CD4-positive, CD25-positive, alpha-beta regulatory T cell (primary cell): ENCODE measurements around the gene ZNF697. TPM values are rescaled to one million over a fixed set of nuclear protein-coding genes. Genes with fewer than 3 reads are reported as not detected.

ENCODE experiments used
- ATAC-seq, 2 donors: fragments of 150-1000 bp; cut with Tn5 transposase; one replicate each; pipeline ENCODE4 v1.10.0; 2021; ENCODE audit warnings: low read depth in 2 of 2, moderate number of reproducible peaks in 2 of 2, moderate library complexity in 1 of 2
- DNase-seq, 3 donors: peaks; one replicate each; pipeline versions ENCODE4 v3.0.0 to v3.0.0-alpha.2; 2012 to 2022; ENCODE audit warnings: mixed read lengths in 1 of 3
- H3K27ac ChIP-seq: one replicate; pipeline ENCODE4 v1.7.0; 2013; ENCODE audit warnings: mild to moderate bottlenecking, low read length; ENCODE audit not compliant: insufficient read depth, poor library complexity, severe bottlenecking
- H3K27me3 ChIP-seq: one replicate; pipeline ENCODE4 v1.7.0; 2013; ENCODE audit warnings: low read length; ENCODE audit not compliant: control insufficient read depth, insufficient read depth
- H3K36me3 ChIP-seq: one replicate; pipeline ENCODE4 v1.7.0; 2013; ENCODE audit warnings: mild to moderate bottlenecking, low read length, moderate library complexity; ENCODE audit not compliant: control insufficient read depth, insufficient read depth
- H3K4me1 ChIP-seq: 2 replicates; pipeline ENCODE4 v1.7.0; 2013; ENCODE audit warnings: mild to moderate bottlenecking, low read length; ENCODE audit not compliant: insufficient read depth, control insufficient read depth, poor library complexity, severe bottlenecking
- H3K4me3 ChIP-seq: one replicate; pipeline ENCODE4 v1.7.0; 2013; ENCODE audit warnings: low read depth, mild to moderate bottlenecking, low read length, moderate library complexity
- H3K9me3 ChIP-seq, 2 experiments: 1 replicate in 1 of 2; 2 replicates in 1 of 2; pipeline ENCODE4 v1.7.0; 2013; ENCODE audit warnings: low read length in 2 of 2, mild to moderate bottlenecking in 1 of 2, moderate library complexity in 1 of 2; ENCODE audit not compliant: control insufficient read depth in 2 of 2
- H3K27ac Mint-ChIP-seq, 3 donors: one replicate each; pipeline ENCODE4 v1.8.0; 2020 to 2022; ENCODE audit warnings: mild to moderate bottlenecking in 3 of 3, mixed read lengths in 3 of 3, moderate library complexity in 2 of 3
- H3K27me3 Mint-ChIP-seq: one replicate; pipeline ENCODE4 v1.8.0; 2022; ENCODE audit warnings: mild to moderate bottlenecking, mixed read lengths
- H3K36me3 Mint-ChIP-seq: one replicate; pipeline ENCODE4 v1.8.0; 2020; ENCODE audit warnings: mixed read lengths
- H3K4me1 Mint-ChIP-seq, 4 donors: one replicate each; pipeline ENCODE4 v1.8.0; 2020 to 2022; ENCODE audit warnings: mixed read lengths in 4 of 4, mild to moderate bottlenecking in 1 of 4
- H3K4me3 Mint-ChIP-seq, 4 donors: one replicate each; pipeline ENCODE4 v1.8.0; 2020 to 2022; ENCODE audit warnings: mild to moderate bottlenecking in 4 of 4, mixed read lengths in 4 of 4, moderate library complexity in 3 of 4
- H3K9me3 Mint-ChIP-seq, 7 donors: one replicate each; pipeline ENCODE4 v1.8.0; 2020 to 2022; ENCODE audit warnings: mixed read lengths in 7 of 7, mild to moderate bottlenecking in 3 of 7, moderate library complexity in 2 of 7
- polyA plus RNA-seq, 4 donors: library from polyadenylated mRNA; unstranded; fragments of 300-500 nt; fragmentation: Illumina TruSeq; gene quantifications; one replicate each; pipeline ENCODE4 v1.2.3, GENCODE V29; 2021
- total RNA-seq: library from RNA; stranded (reverse); gene quantifications from one replicate; pipeline ENCODE4 v1.2.3, GENCODE V29; 2022

Gene ZNF697
- total and polyA plus RNA-seq, 5 donors from 2014 or later = not detected

GRCh38 chr1:119662034-119662437, 14.0 kb upstream of the ZNF697 start:
- H3K27ac Mint-ChIP-seq = no peak overlapping the region
- H3K4me3 ChIP-seq = no peak overlapping the region
- no peaks in the 10 kb centered on the region for H3K4me1 ChIP-seq
- no peaks in the 10 kb centered on the region for H3K36me3 ChIP-seq
- ATAC-seq (no peak), DNase-seq (no peak)
- no peak overlapping the region for H3K27ac ChIP-seq
- no peak overlapping the region for H3K4me3 Mint-ChIP-seq
- peaks cover 0 to 2% (median 0%) of the 10 kb centered on the region in 7 donors for H3K9me3 Mint-ChIP-seq
- H3K36me3 Mint-ChIP-seq = no peaks in the 10 kb centered on the region
- H3K27me3 ChIP-seq = peaks cover 2% of the 10 kb centered on the region
- no peaks in the 10 kb centered on the region for H3K4me1 Mint-ChIP-seq
- H3K9me3 ChIP-seq = no peaks in the 10 kb centered on the region
- H3K27me3 Mint-ChIP-seq = peaks cover 29% of the 10 kb centered on the region

- Histone ChIP-seq H3K4me1 (no peaks in the 10 kb centered on the region), H3K27me3 (peaks cover 5% of the 10 kb centered on the region), H3K4me3 (no peak overlapping the region), H3K27ac (no peak overlapping the region), H3K36me3 (no peaks in the 10 kb centered on the region), H3K9me3 (no peaks in the 10 kb centered on the region)
- H3K27ac Mint-ChIP-seq = no peak overlapping the region
- no peaks in the 10 kb centered on the region for H3K9me3 Mint-ChIP-seq
- no peaks in the 10 kb centered on the region for H3K4me1 Mint-ChIP-seq
- DNase-seq (no peak), ATAC-seq (no peak)
- H3K27me3 Mint-ChIP-seq = peaks cover 22% of the 10 kb centered on the region
- no peaks in the 10 kb centered on the region for H3K36me3 Mint-ChIP-seq
- peak overlapping the region in 1 of 4 donors; percentile 57 for H3K4me3 Mint-ChIP-seq
These were observed 12.4 kb upstream of the ZNF697 start for GRCh38 chr1:119660253-119661083.

- Histone ChIP-seq H3K9me3 (no peaks in the 10 kb centered on the region), H3K27ac (no peak overlapping the region), H3K4me3 (no peak overlapping the region), H3K36me3 (no peaks in the 10 kb centered on the region), H3K27me3 (peaks cover 5% of the 10 kb centered on the region), H3K4me1 (no peaks in the 10 kb centered on the region)
- no peaks in the 10 kb centered on the region for H3K9me3 Mint-ChIP-seq
- H3K4me1 Mint-ChIP-seq = no peaks in the 10 kb centered on the region
- no peak overlapping the region for H3K4me3 Mint-ChIP-seq
- H3K36me3 Mint-ChIP-seq = no peaks in the 10 kb centered on the region
- H3K27me3 Mint-ChIP-seq = peaks cover 29% of the 10 kb centered on the region
- no peak for DNase-seq
- no peak for ATAC-seq
- H3K27ac Mint-ChIP-seq = no peak overlapping the region
These were observed 11.6 kb upstream of the ZNF697 start for GRCh38 chr1:119659628-119660027.

- Mint-ChIP-seq H3K4me3 (no peak overlapping the region), H3K27ac (no peak overlapping the region), H3K9me3 (no peaks in the 10 kb centered on the region), H3K27me3 (peaks cover 48% of the 10 kb centered on the region), H3K36me3 (no peaks in the 10 kb centered on the region), H3K4me1 (no peaks in the 10 kb centered on the region)
- no peaks in the 10 kb centered on the region for H3K9me3 ChIP-seq
- no peaks in the 10 kb centered on the region for H3K36me3 ChIP-seq
- no peak overlapping the region for H3K27ac ChIP-seq
- peaks cover 10% of the 10 kb centered on the region for H3K27me3 ChIP-seq
- DNase-seq (no peak), ATAC-seq (no peak)
- no peak overlapping the region for H3K4me3 ChIP-seq
- H3K4me1 ChIP-seq = no peaks in the 10 kb centered on the region
These were observed 8.4 kb upstream of the ZNF697 start for GRCh38 chr1:119656410-119656955.

GRCh38 chr1:119655154-119655553, 7.1 kb upstream of the ZNF697 start:
- no peaks in the 10 kb centered on the region for H3K36me3 ChIP-seq
- Mint-ChIP-seq H3K4me3 (no peak overlapping the region), H3K27ac (no peak overlapping the region), H3K36me3 (no peaks in the 10 kb centered on the region), H3K9me3 (peaks cover 0 to 3% (median 0%) of the 10 kb centered on the region in 7 donors), H3K4me1 (peaks cover 0 to 1% (median 0%) of the 10 kb centered on the region in 4 donors), H3K27me3 (peaks cover 51% of the 10 kb centered on the region)
- DNase-seq (no peak), ATAC-seq (no peak)
- H3K27ac ChIP-seq = no peak overlapping the region
- peaks cover 14% of the 10 kb centered on the region for H3K27me3 ChIP-seq
- no peaks in the 10 kb centered on the region for H3K9me3 ChIP-seq
- no peak overlapping the region for H3K4me3 ChIP-seq
- no peaks in the 10 kb centered on the region for H3K4me1 ChIP-seq

- H3K4me3 Mint-ChIP-seq = no peak overlapping the region
- no peaks in the 10 kb centered on the region for H3K9me3 ChIP-seq
- H3K9me3 Mint-ChIP-seq = peaks cover 0 to 4% (median 0%) of the 10 kb centered on the region in 7 donors
- peaks cover 0 to 4% (median under 1%) of the 10 kb centered on the region in 4 donors for H3K4me1 Mint-ChIP-seq
- H3K27me3 ChIP-seq = peaks cover 23% of the 10 kb centered on the region
- no peaks in the 10 kb centered on the region for H3K36me3 Mint-ChIP-seq
- no peak overlapping the region for H3K4me3 ChIP-seq
- H3K27ac ChIP-seq = no peak overlapping the region
- DNase-seq (no peak), ATAC-seq (no peak)
- no peaks in the 10 kb centered on the region for H3K36me3 ChIP-seq
- H3K4me1 ChIP-seq = peaks cover under 1% of the 10 kb centered on the region
- no peak overlapping the region for H3K27ac Mint-ChIP-seq
- peaks cover 59% of the 10 kb centered on the region for H3K27me3 Mint-ChIP-seq
These were observed 5.7 kb upstream of the ZNF697 start for GRCh38 chr1:119653839-119654170.

DNA sequence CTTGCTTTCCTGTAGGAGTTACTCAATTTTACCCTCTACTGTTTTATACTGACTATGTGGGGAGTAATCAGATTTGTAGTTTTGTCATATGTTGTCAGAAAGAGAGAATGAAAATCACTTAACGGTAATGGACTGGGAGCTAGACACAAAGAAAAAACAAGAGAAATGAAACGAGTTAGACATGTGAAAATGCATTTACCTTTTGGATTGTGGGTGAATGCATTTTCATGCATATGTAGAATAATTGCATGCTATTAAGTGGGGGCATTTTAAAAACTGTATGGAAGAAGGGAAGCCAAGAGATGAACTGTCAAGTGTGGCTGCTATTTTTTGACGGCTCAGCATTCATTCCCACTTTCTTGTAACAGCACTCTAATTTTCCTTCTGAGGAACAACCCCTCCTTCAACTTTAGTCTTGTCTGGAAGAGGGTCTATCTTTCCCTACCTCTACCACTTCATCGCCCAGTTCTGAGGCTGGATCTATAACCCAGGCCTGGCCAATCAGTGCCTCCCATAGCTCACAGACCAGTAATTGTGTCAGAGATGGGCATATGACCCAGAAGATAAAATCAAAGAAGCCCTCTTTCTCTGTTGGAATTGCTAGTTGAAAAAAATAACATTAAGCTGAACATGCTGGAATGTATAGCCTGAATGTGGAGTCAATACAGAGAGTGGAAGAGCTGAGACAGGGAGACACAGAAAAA, 5.2 kb upstream of the ZNF697 start:
- peaks cover 0 to 4% (median 2%) of the 10 kb centered on the region in 4 donors for H3K4me1 Mint-ChIP-seq
- no peak overlapping the region for H3K27ac ChIP-seq
- H3K4me3 Mint-ChIP-seq = peak overlapping the region in 1 of 4 donors; percentile 21
- peaks cover 5% of the 10 kb centered on the region for H3K4me1 ChIP-seq
- no peaks in the 10 kb centered on the region for H3K36me3 ChIP-seq
- ATAC-seq (no peak), DNase-seq (no peak)
- no peak overlapping the region for H3K4me3 ChIP-seq
- H3K27me3 Mint-ChIP-seq = peaks cover 61% of the 10 kb centered on the region
- no peaks in the 10 kb centered on the region for H3K36me3 Mint-ChIP-seq
- H3K27me3 ChIP-seq = peaks cover 24% of the 10 kb centered on the region
- H3K9me3 Mint-ChIP-seq = peaks cover 0 to 4% (median 0%) of the 10 kb centered on the region in 7 donors
- no peak overlapping the region for H3K27ac Mint-ChIP-seq
- H3K9me3 ChIP-seq = no peaks in the 10 kb centered on the region
